HepG2 (cell line): ENCODE measurements around the gene TFAP2D. TPM values are rescaled to one million over a fixed set of nuclear protein-coding genes. Genes with fewer than 3 reads are reported as not detected.

ENCODE experiments used
- ATAC-seq: fragments of 200-7000 bp; cut with Tn5 transposase; 3 replicates; pipeline ENCODE4 v1.9.1; 2020; ENCODE audit warnings: mild to moderate bottlenecking, moderate library complexity
- BruUV-seq: library from RNA; stranded (reverse); fragments of 400-500 nt; replicated peaks from 2 replicates; lab custom pipeline; 2021; lab: Mats Ljungman, UMichigan
- CTCF ChIA-PET: fragments of 300-600 bp; formaldehyde crosslinking; extraction: SDS; loops from one replicate; lab custom pipeline; 2021; ENCODE audit warnings: low total read pairs, inconsistent platforms, low intra/inter-chr PET ratio; lab: Yijun Ruan, JAX
- POLR2A ChIA-PET: fragments of 350-600 bp; sonication (Branson Sonifier 250); formaldehyde crosslinking; loops from one replicate; lab custom pipeline; 2020; ENCODE audit warnings: antibody characterized with exemption, inconsistent platforms; lab: Yijun Ruan, JAX
- DNase-seq: peaks from one replicate; pipeline ENCODE4 v3.0.0-alpha.2; 2015; ENCODE audit warnings: low spot score
- FAIRE-seq: peaks from 3 replicates; lab custom pipeline; 2011; peaks lifted over from hg19 to GRCh38; lab: Jason Lieb, UNC
- H2AFZ ChIP-seq: one replicate; pipeline ENCODE4 v1.6.1; 2011; ENCODE audit warnings: low read length, inconsistent platforms
- H3K27ac ChIP-seq: fragments of 300-600 bp; 3 replicates; pipeline ENCODE4 v1.8.0; 2011; ENCODE audit warnings: mixed run types, mild to moderate bottlenecking, mixed read lengths, low read length, inconsistent platforms; ENCODE audit not compliant: insufficient read depth; ENCODE audit errors: extremely low read length
- H3K27me3 ChIP-seq, 2 experiments: fragments of 200-600 bp in 1 of 2; 2 replicates in 1 of 2; 3 replicates in 1 of 2; pipeline versions ENCODE4 v1.6.0 to v1.8.0; 2011; ENCODE audit warnings: low read length in 2 of 2, mild to moderate bottlenecking in 2 of 2, moderate library complexity in 2 of 2, inconsistent platforms in 1 of 2; ENCODE audit not compliant: insufficient read depth in 2 of 2, control insufficient read depth in 1 of 2
- H3K36me3 ChIP-seq, 2 experiments: fragments of 200-600 bp in 1 of 2; replicated peaks in 1 of 2; 2 replicates in 1 of 2; 3 replicates in 1 of 2; pipeline versions ENCODE4 v1.5.1 to v1.8.0; 2011; ENCODE audit warnings: low read length in 2 of 2, inconsistent platforms in 1 of 2; ENCODE audit not compliant: insufficient read depth in 2 of 2, control insufficient read depth in 1 of 2
- H3K4me1 ChIP-seq: 2 replicates; pipeline ENCODE4 v1.5.1; 2012; ENCODE audit warnings: low read length, inconsistent platforms; ENCODE audit not compliant: insufficient read depth
- H3K4me2 ChIP-seq: 2 replicates; pipeline ENCODE4 v1.6.0; 2011; ENCODE audit warnings: low read depth, low read length, inconsistent platforms
- H3K4me3 ChIP-seq, 3 experiments: fragments of 200-600 bp in 1 of 3; sonication (generic), shearing (Covaris generic) in 1 of 3; replicated peaks in 1 of 3; 2 replicates each; pipeline ENCODE4 v1.5.1; 2011 to 2016; ENCODE audit warnings: low read length in 3 of 3, inconsistent platforms in 2 of 3, low read depth in 2 of 3, mild to moderate bottlenecking in 2 of 3, control low read depth in 1 of 3, mixed read lengths in 1 of 3; ENCODE audit not compliant: insufficient read depth in 1 of 3
- H3K79me2 ChIP-seq: one replicate; pipeline ENCODE4 v1.6.1; 2011; ENCODE audit warnings: low read length, inconsistent platforms; ENCODE audit not compliant: insufficient read depth
- H3K9ac ChIP-seq: 2 replicates; pipeline ENCODE4 v1.6.0; 2011; ENCODE audit warnings: mild to moderate bottlenecking, low read depth, low read length, inconsistent platforms; ENCODE audit not compliant: insufficient read depth
- H3K9me3 ChIP-seq: 2 replicates; pipeline ENCODE4 v1.5.1; 2012; ENCODE audit warnings: mild to moderate bottlenecking, low read length
- H4K20me1 ChIP-seq: 2 replicates; pipeline ENCODE4 v1.6.0; 2011; ENCODE audit warnings: inconsistent platforms, mild to moderate bottlenecking, low read length, moderate library complexity; ENCODE audit not compliant: insufficient read depth
- FLYWCH1 ChIP-seq: sonication (generic); formaldehyde crosslinking; IDR thresholded peaks from 2 replicates; pipeline ENCODE4 v1.8.1; 2023; ENCODE audit warnings: mild to moderate bottlenecking, missing genetic modification reagents
- FOXA3 ChIP-seq: IDR thresholded peaks from 2 replicates; pipeline ENCODE4 v1.6.1; 2016; ENCODE audit warnings: missing genetic modification reagents, missing compliant biosample characterization
- FOXK1 ChIP-seq: sonication (generic); formaldehyde crosslinking; IDR thresholded peaks from 2 replicates; pipeline ENCODE4 v1.4.0; 2020; ENCODE audit warnings: low read depth, missing genetic modification reagents, borderline replicate concordance
- NCOA5 ChIP-seq: sonication (generic); formaldehyde crosslinking; IDR thresholded peaks from 2 replicates; pipeline ENCODE4 v1.4.0; 2020; ENCODE audit warnings: missing genetic modification reagents
- NONO ChIP-seq, 2 experiments: fragments of 450-650 bp in 1 of 2; sonication (generic) in 1 of 2; formaldehyde crosslinking in 1 of 2; IDR thresholded peaks in 1 of 2; conservative IDR thresholded peaks in 1 of 2; 2 replicates each; pipeline versions ENCODE4 v1.6.1 to v1.8.0; 2017 to 2022; ENCODE audit warnings: mild to moderate bottlenecking in 1 of 2, missing genetic modification reagents in 1 of 2, moderate library complexity in 1 of 2
- NR3C1 ChIP-seq: sonication (generic); formaldehyde crosslinking; IDR thresholded peaks from 2 replicates; pipeline ENCODE4 v1.4.0; 2020; ENCODE audit warnings: missing genetic modification reagents
- RBAK ChIP-seq: sonication (generic); formaldehyde crosslinking; IDR thresholded peaks from 2 replicates; pipeline ENCODE4 v1.5.1; 2020; ENCODE audit warnings: mild to moderate bottlenecking, missing genetic modification reagents
- SCMH1 ChIP-seq: sonication (generic); formaldehyde crosslinking; IDR thresholded peaks from 2 replicates; pipeline ENCODE4 v1.9.0; 2021; ENCODE audit warnings: missing genetic modification reagents, mild to moderate bottlenecking, borderline replicate concordance
- ZNF143 ChIP-seq: sonication (generic); formaldehyde crosslinking; IDR thresholded peaks from 2 replicates; pipeline ENCODE4 v1.4.0; 2020; ENCODE audit warnings: missing genetic modification reagents
- ZNF232 ChIP-seq: sonication (generic); formaldehyde crosslinking; IDR thresholded peaks from 2 replicates; pipeline ENCODE4 v1.4.0; 2020; ENCODE audit warnings: missing genetic modification reagents, borderline replicate concordance
- ZNF484 ChIP-seq: sonication (generic); formaldehyde crosslinking; IDR thresholded peaks from 2 replicates; pipeline ENCODE4 v1.5.1; 2020; ENCODE audit warnings: mild to moderate bottlenecking, low read depth, missing genetic modification reagents, borderline replicate concordance
- ZNF777 ChIP-seq: sonication (generic); formaldehyde crosslinking; IDR thresholded peaks from 2 replicates; pipeline ENCODE4 v1.4.0; 2020; ENCODE audit warnings: missing genetic modification reagents
- WGBS: methylation state at CpG from one replicate; pipeline ENCODE4 v1.1.6; 2017; ENCODE audit warnings: low lambda C conversion rate; 5-methylcytosine and 5-hydroxymethylcytosine counted together
- in situ Hi-C: cut with HindIII; loops from 2 replicates; pipeline ENCODE4 v1.10.0; 2017; ENCODE audit warnings: low pct_unique_long_range_greater_than_20kb; ENCODE audit not compliant: extremely low pct_ligation_motif_present
- intact Hi-C: fragments of 100-400 bp; cut with micrococcal nuclease; formaldehyde crosslinking; loops from one replicate; pipeline ENCODE4 v1.10.0; 2022; ENCODE audit not compliant: unreplicated experiment
- polyA plus RNA-seq, 8 experiments: library from polyadenylated mRNA; depleted of rRNA in 3 of 8; stranded (reverse) in 7 of 8; unstranded in 1 of 8; fragments of >200 nt; fragmentation: Illumina TruSeq in 4 of 8; extraction: Trizol in 4 of 8; gene quantifications; 2 replicates each; pipeline versions ENCODE4 v1.2.1 to v1.2.3, GENCODE V29; 2011 to 2016; ENCODE audit warnings: low read depth in 4 of 8, missing spikeins in 1 of 8, mixed read lengths in 1 of 8; ENCODE audit not compliant: insufficient read depth in 1 of 8
- total RNA-seq, 5 experiments: library from RNA; depleted of rRNA; stranded (reverse); fragments of >200 nt; fragmentation: Illumina TruSeq; extraction: Trizol; gene quantifications; 2 replicates each; pipeline ENCODE4 v1.2.3, GENCODE V29; 2016; ENCODE audit warnings: low read depth in 1 of 5
- TF ChIP-seq, protein P1 (sequence below): sonication (generic); formaldehyde crosslinking; IDR thresholded peaks from 2 replicates; pipeline ENCODE4 v1.4.0; 2020; ENCODE audit warnings: missing genetic modification reagents, mild to moderate bottlenecking, borderline replicate concordance
- TF ChIP-seq, protein P2 (sequence below): sonication (generic); formaldehyde crosslinking; IDR thresholded peaks from 2 replicates; pipeline ENCODE4 v1.4.0; 2020; ENCODE audit warnings: mild to moderate bottlenecking, missing genetic modification reagents

The TFAP2D gene
- total and polyA plus RNA-seq, 2 of the 13 experiments (the other 11 are each of a cell fraction or from before 2014, with no cell fraction given): not detected

DNA sequence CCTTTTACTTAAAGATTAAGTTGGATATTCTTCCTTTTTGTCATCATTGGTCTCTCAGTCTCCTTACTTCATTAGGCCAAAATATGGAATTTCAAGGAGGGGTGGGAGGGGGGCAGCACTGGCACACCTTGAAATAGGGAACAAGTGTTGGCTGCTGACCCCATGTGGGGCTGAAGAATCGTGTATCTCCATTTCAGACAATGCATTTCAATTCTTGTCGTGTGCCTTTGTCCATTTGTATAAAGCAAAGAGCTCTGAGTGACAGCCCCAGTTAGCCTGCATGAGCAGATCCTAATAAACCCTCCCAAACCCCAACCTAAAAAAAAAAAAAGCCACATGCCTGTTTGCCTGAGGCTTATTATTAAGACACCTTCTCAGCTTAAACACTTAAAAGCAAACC is 1.0 kb upstream of the TFAP2D start (continued):
- TF ChIP-seq, protein P1, sequence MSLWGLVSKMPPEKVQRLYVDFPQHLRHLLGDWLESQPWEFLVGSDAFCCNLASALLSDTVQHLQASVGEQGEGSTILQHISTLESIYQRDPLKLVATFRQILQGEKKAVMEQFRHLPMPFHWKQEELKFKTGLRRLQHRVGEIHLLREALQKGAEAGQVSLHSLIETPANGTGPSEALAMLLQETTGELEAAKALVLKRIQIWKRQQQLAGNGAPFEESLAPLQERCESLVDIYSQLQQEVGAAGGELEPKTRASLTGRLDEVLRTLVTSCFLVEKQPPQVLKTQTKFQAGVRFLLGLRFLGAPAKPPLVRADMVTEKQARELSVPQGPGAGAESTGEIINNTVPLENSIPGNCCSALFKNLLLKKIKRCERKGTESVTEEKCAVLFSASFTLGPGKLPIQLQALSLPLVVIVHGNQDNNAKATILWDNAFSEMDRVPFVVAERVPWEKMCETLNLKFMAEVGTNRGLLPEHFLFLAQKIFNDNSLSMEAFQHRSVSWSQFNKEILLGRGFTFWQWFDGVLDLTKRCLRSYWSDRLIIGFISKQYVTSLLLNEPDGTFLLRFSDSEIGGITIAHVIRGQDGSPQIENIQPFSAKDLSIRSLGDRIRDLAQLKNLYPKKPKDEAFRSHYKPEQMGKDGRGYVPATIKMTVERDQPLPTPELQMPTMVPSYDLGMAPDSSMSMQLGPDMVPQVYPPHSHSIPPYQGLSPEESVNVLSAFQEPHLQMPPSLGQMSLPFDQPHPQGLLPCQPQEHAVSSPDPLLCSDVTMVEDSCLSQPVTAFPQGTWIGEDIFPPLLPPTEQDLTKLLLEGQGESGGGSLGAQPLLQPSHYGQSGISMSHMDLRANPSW: no peak
- TF ChIP-seq, protein P2, sequence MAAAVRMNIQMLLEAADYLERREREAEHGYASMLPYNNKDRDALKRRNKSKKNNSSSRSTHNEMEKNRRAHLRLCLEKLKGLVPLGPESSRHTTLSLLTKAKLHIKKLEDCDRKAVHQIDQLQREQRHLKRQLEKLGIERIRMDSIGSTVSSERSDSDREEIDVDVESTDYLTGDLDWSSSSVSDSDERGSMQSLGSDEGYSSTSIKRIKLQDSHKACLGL: no peak
- no peak for TF ChIP-seq FLYWCH1 (CRISPR knock-in tag)

- POLR2A ChIA-PET: no interaction called here
- 35% methylated on average over 27 of the region's 27 CpGs for WGBS
- Histone ChIP-seq H4K20me1 (no peaks in the 10 kb centered on the region), H2AFZ (no peak overlapping the region), H3K4me2 (no peak overlapping the region), H3K79me2 (no peaks in the 10 kb centered on the region), H3K4me3 (no peak overlapping the region), H3K36me3 (no peaks in the 10 kb centered on the region), H3K27ac (no peak overlapping the region), H3K9me3 (no peaks in the 10 kb centered on the region), H3K9ac (no peak overlapping the region), H3K27me3 (peaks cover 2 to 39% of the 10 kb centered on the region in 2 experiments; a peak in 2 of 5 replicates), H3K4me1 (no peaks in the 10 kb centered on the region)
- DNase-seq: no peak
- TF ChIP-seq NR3C1 (CRISPR knock-in tag) (no peak), ZNF232 (CRISPR knock-in tag) (no peak), ZNF143 (no peak), SCMH1 (CRISPR knock-in tag) (no peak), NONO (IDR thresholded peaks at IDR 0.05) (no peak), NONO (CRISPR knock-in tag; conservative IDR thresholded peaks at IDR 0.05) (no peak), RBAK (CRISPR knock-in tag) (no peak), NCOA5 (CRISPR knock-in tag) (no peak), FOXA3 (CRISPR knock-in tag) (no peak), ZNF777 (CRISPR knock-in tag) (no peak), ZNF484 (CRISPR knock-in tag) (no peak), FOXK1 (CRISPR knock-in tag) (no peak)
- in situ Hi-C loops (no loop called here), intact Hi-C loops (no loop called here)
- BruUV-seq: no TSS peak
- no peak for FAIRE-seq
- no peak for ATAC-seq
- CTCF ChIA-PET: no interaction called here
These were observed 706 bp downstream of the TFAP2D start for GRCh38 chr6:50713977-50714486.
